Muscle of leg (tissue), 11 donors: ENCODE results near the gene RABGAP1. TPM values are rescaled to one million over a fixed set of nuclear protein-coding genes. Genes with fewer than 3 reads are reported as not detected.

Source experiments
- DNase-seq: peaks from one replicate; pipeline ENCODE4 v3.0.0; 2013
- H3K27ac ChIP-seq: one replicate; pipeline ENCODE4 v1.5.1; 2013; ENCODE audit warnings: mild to moderate bottlenecking, low read length, control low read depth
- H3K27me3 ChIP-seq: one replicate; pipeline ENCODE4 v1.6.1; 2013; ENCODE audit warnings: low read length; ENCODE audit not compliant: control insufficient read depth, insufficient read depth
- H3K36me3 ChIP-seq: one replicate; pipeline ENCODE4 v1.6.1; 2013; ENCODE audit warnings: low read length; ENCODE audit not compliant: control insufficient read depth, insufficient read depth
- H3K4me1 ChIP-seq: one replicate; pipeline ENCODE4 v1.6.1; 2013; ENCODE audit warnings: low read length; ENCODE audit not compliant: control insufficient read depth, insufficient read depth
- H3K4me3 ChIP-seq: one replicate; pipeline ENCODE4 v1.5.1; 2013; ENCODE audit warnings: low read length, control low read depth
- H3K9me3 ChIP-seq: replicated peaks from 2 replicates; pipeline ENCODE4 v1.6.1; 2013; ENCODE audit warnings: low read depth, low read length; ENCODE audit not compliant: control insufficient read depth
- WGBS: methylation state at CpG from one replicate; pipeline ENCODE4 v1.1.5; 2013; ENCODE audit warnings: missing lambda C conversion rate; ENCODE audit not compliant: insufficient coverage; 5-methylcytosine and 5-hydroxymethylcytosine counted together
- polyA plus RNA-seq, 8 donors: library from polyadenylated mRNA; unstranded; fragments of 120-200 nt; gene quantifications; one replicate each; pipeline versions ENCODE4 v1.2.1 to v1.2.3, GENCODE V29; 2013; ENCODE audit warnings: inconsistent platforms in 1 of 8, low replicate concordance in 1 of 8; ENCODE audit not compliant: insufficient read length in 8 of 8, insufficient read depth in 1 of 8
- total RNA-seq: library from RNA; stranded (reverse); fragments of 120-200 nt; gene quantifications from one replicate; pipeline ENCODE4 v1.2.4, GENCODE V29; 2013

Gene RABGAP1
- total and polyA plus RNA-seq, 9 donors, result 29.6 to 40.5 (median 30.9) TPM

GRCh38 chr9:122975196-122975595, 34.4 kb downstream of the RABGAP1 start:
- no peak for DNase-seq
- no peak overlapping the region for H3K27ac ChIP-seq
- H3K4me1 ChIP-seq, result no peaks in the 10 kb centered on the region
- no CpG with 5 or more reads among the region's 2 CpGs for WGBS
- no peaks in the 10 kb centered on the region for H3K27me3 ChIP-seq
- no peaks in the 10 kb centered on the region for H3K9me3 ChIP-seq
- H3K36me3 ChIP-seq, result peaks cover 6% of the 10 kb centered on the region
- H3K4me3 ChIP-seq, result no peak overlapping the region

- H3K4me1 ChIP-seq, result no peaks in the 10 kb centered on the region
- H3K27me3 ChIP-seq, result no peaks in the 10 kb centered on the region
- H3K9me3 ChIP-seq, result no peaks in the 10 kb centered on the region
- H3K27ac ChIP-seq, result no peak overlapping the region
- WGBS, result no CpG with 5 or more reads among the region's 2 CpGs
- no peaks in the 10 kb centered on the region for H3K36me3 ChIP-seq
- no peak for DNase-seq
- no peak overlapping the region for H3K4me3 ChIP-seq
Measured at GRCh38 chr9:122978601-122979000, 37.8 kb downstream of the RABGAP1 start.

GRCh38 chr9:122986010-122986409, 45.2 kb downstream of the RABGAP1 start:
- no peak for DNase-seq
- Histone ChIP-seq H3K4me1 (no peaks in the 10 kb centered on the region), H3K36me3 (peaks cover 13% of the 10 kb centered on the region), H3K4me3 (no peak overlapping the region), H3K9me3 (no peaks in the 10 kb centered on the region), H3K27ac (no peak overlapping the region), H3K27me3 (no peaks in the 10 kb centered on the region)
- WGBS, result 13% methylated on average over 1 of the region's 5 CpGs

GRCh38 chr9:122988141-122988540, 47.3 kb downstream of the RABGAP1 start:
- no peaks in the 10 kb centered on the region for H3K9me3 ChIP-seq
- H3K4me3 ChIP-seq, result no peak overlapping the region
- H3K27ac ChIP-seq, result no peak overlapping the region
- no peaks in the 10 kb centered on the region for H3K27me3 ChIP-seq
- peaks cover 17% of the 10 kb centered on the region for H3K36me3 ChIP-seq
- no peak for DNase-seq
- H3K4me1 ChIP-seq, result no peaks in the 10 kb centered on the region
- no CpG with 5 or more reads among the region's 2 CpGs for WGBS

GRCh38 chr9:122988920-122989621, 48.3 kb downstream of the RABGAP1 start:
- peaks cover 17% of the 10 kb centered on the region for H3K36me3 ChIP-seq
- no peak overlapping the region for H3K4me3 ChIP-seq
- no peaks in the 10 kb centered on the region for H3K27me3 ChIP-seq
- H3K9me3 ChIP-seq, result no peaks in the 10 kb centered on the region
- no peak overlapping the region for H3K27ac ChIP-seq
- DNase-seq, result no peak
- H3K4me1 ChIP-seq, result no peaks in the 10 kb centered on the region
- WGBS, result no CpG with 5 or more reads among the region's 8 CpGs

- 60% methylated on average over 2 of the region's 4 CpGs for WGBS
- peaks cover 13% of the 10 kb centered on the region for H3K36me3 ChIP-seq
- no peak overlapping the region for H3K27ac ChIP-seq
Measured at GRCh38 chr9:122991370-122991830, 50.6 kb downstream of the RABGAP1 start.

GRCh38 chr9:122996586-122996985, 55.8 kb downstream of the RABGAP1 start:
- Histone ChIP-seq H3K27me3 (no peaks in the 10 kb centered on the region), H3K36me3 (peaks cover 14% of the 10 kb centered on the region), H3K27ac (no peak overlapping the region), H3K9me3 (no peaks in the 10 kb centered on the region), H3K4me1 (no peaks in the 10 kb centered on the region), H3K4me3 (no peak overlapping the region)
- no CpG with 5 or more reads among the region's 1 CpG for whole genome bisulfite sequencing
- no peak for DNase-seq

More at GRCh38 chr9:122991370-122991830, 50.6 kb downstream of the RABGAP1 start:
- no peak overlapping the region for H3K4me3 ChIP-seq
- peak; percentile 52 for DNase-seq
- no peaks in the 10 kb centered on the region for H3K9me3 ChIP-seq
- H3K27me3 ChIP-seq, result no peaks in the 10 kb centered on the region
- no peaks in the 10 kb centered on the region for H3K4me1 ChIP-seq

- Histone ChIP-seq H3K9me3 (no peaks in the 10 kb centered on the region), H3K4me1 (no peaks in the 10 kb centered on the region), H3K27me3 (no peaks in the 10 kb centered on the region), H3K36me3 (peaks cover 12% of the 10 kb centered on the region), H3K4me3 (no peak overlapping the region), H3K27ac (no peak overlapping the region)
- no peak for DNase-seq
- no CpG with 5 or more reads among the region's 5 CpGs for WGBS
Measured at GRCh38 chr9:122998448-122998847, 57.6 kb downstream of the RABGAP1 start.

- Histone ChIP-seq H3K27ac (no peak overlapping the region), H3K27me3 (no peaks in the 10 kb centered on the region), H3K4me1 (no peaks in the 10 kb centered on the region), H3K4me3 (no peak overlapping the region), H3K9me3 (no peaks in the 10 kb centered on the region), H3K36me3 (peaks cover 9% of the 10 kb centered on the region)
- WGBS, result 100% methylated on average over 1 of the region's 1 CpG
- no peak for DNase-seq
Measured at GRCh38 chr9:123000371-123001068, 59.7 kb downstream of the RABGAP1 start.

GRCh38 chr9:123002754-123003153, 61.9 kb downstream of the RABGAP1 start:
- Histone ChIP-seq H3K27ac (peak overlapping the region; percentile 21), H3K4me3 (no peak overlapping the region), H3K36me3 (peaks cover 17% of the 10 kb centered on the region), H3K27me3 (no peaks in the 10 kb centered on the region), H3K4me1 (no peaks in the 10 kb centered on the region), H3K9me3 (no peaks in the 10 kb centered on the region)
- DNase-seq, result peak; percentile 13
- WGBS, result no CpG with 5 or more reads among the region's 5 CpGs
